ENCODE data around the gene MICAL2. TPM values are rescaled to one million over a fixed set of nuclear protein-coding genes. Genes with fewer than 3 reads are reported as not detected.

Gene MICAL2
- total and polyA plus RNA-seq, 2 of the 8 experiments (the other 6 are each of a cell fraction or from before 2014, with no cell fraction given): 1.3 to 4.1 TPM

DNA sequence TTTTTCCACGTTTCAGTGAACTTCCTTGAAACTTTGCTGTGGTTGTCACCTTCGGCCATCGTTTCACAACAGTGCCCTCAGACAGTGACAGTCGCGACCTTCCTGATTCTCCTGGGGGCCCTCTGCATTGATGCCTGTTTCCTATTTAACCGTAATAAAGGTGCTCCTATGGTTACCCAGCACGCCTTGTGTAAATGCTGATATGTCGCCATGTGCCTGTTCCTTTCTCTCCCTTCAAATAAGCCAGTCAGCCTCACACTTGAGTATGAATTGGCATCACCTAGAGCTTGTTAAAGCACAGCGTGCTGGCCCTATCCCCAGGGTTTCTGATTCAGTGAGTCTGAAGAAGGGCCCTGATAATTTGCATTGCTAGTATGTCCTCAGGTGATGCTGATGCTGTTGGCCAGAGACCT is 104.8 kb downstream of the MICAL2 start:
- Histone ChIP-seq H3K14ac (ENCODE audit: insufficient read length) (no peak overlapping the region), H2BK12ac (ENCODE audit: low read depth, low read length) (no peak overlapping the region), H3K4me1 (replicated peaks in 1 of 4; ENCODE audit: control insufficient read depth in 3 of 4, insufficient read depth in 4 of 4, low read length in 3 of 4) (peaks cover 0 to 5% (median 0%) of the 10 kb centered on the region in 4 experiments; a peak in 2 of 7 replicates), H3K18ac (ENCODE audit: extremely low read depth, low read length) (no peak overlapping the region), H3K4me3 (ENCODE audit: extremely low read depth in 1 of 4, insufficient read depth in 2 of 4, low read depth in 3 of 4, low read length in 4 of 4) (no peak overlapping the region), H3K36me3 (ENCODE audit: control insufficient read depth in 2 of 4, insufficient read depth in 4 of 4, low read length in 3 of 4) (no peaks in the 10 kb centered on the region; a peak in 1 of 8 replicates), H3K27ac (ENCODE audit: low read depth, low read length) (no peak overlapping the region), H4K91ac (replicated peaks; ENCODE audit: insufficient read length, low read length) (no peak overlapping the region), H2AFZ (ENCODE audit: low read length) (no peak overlapping the region), H2BK5ac (ENCODE audit: low read depth, low read length) (no peak overlapping the region), H3K79me1 (ENCODE audit: low read depth, low read length) (no peaks in the 10 kb centered on the region), H3K9me3 (ENCODE audit: insufficient read depth in 2 of 2, low read depth in 1 of 2, low read length in 1 of 2) (no peaks in the 10 kb centered on the region), H3K9ac (replicated peaks in 1 of 4; ENCODE audit: extremely low read depth in 1 of 4, low read depth in 3 of 4, low read length in 3 of 4) (no peak overlapping the region), H4K5ac (ENCODE audit: insufficient read length, low read depth, low read length) (no peak overlapping the region), H2BK120ac (replicated peaks; ENCODE audit: low read depth, low read length) (no peak overlapping the region), H2BK20ac (ENCODE audit: low read length) (no peak overlapping the region), H3K23me2 (ENCODE audit: low read depth, low read length) (no peaks in the 10 kb centered on the region), H3K79me2 (ENCODE audit: control insufficient read depth in 1 of 2, insufficient read depth in 2 of 2, low read length in 2 of 2) (no peaks in the 10 kb centered on the region), H2AK5ac (ENCODE audit: low read depth, low read length) (no peak overlapping the region), H2BK15ac (ENCODE audit: low read length) (no peak overlapping the region), H4K20me1 (replicated peaks in 1 of 2; ENCODE audit: control insufficient read depth in 1 of 2, insufficient read depth in 2 of 2, low read length in 2 of 2) (no peaks in the 10 kb centered on the region), H3K56ac (replicated peaks; ENCODE audit: insufficient read length, low read depth, low read length) (no peak overlapping the region), H3K27me3 (replicated peaks in 1 of 4; ENCODE audit: control insufficient read depth in 3 of 4, extremely low read depth in 1 of 4, insufficient read depth in 3 of 4, low read length in 3 of 4) (no peaks in the 10 kb centered on the region), H4K8ac (ENCODE audit: extremely low read depth, insufficient read depth, low read length) (no peak overlapping the region), H3K4ac (replicated peaks; ENCODE audit: insufficient read length, low read depth, low read length) (no peak overlapping the region), H3K4me2 (ENCODE audit: insufficient read depth in 1 of 2, low read depth in 2 of 2, low read length in 2 of 2) (no peak overlapping the region), H3K23ac (ENCODE audit: insufficient read length) (no peak overlapping the region)
- POLR2A ChIA-PET (ENCODE audit: partially characterized antibody): no interaction called here
- no peak for TF ChIP-seq TAF7 (optimal IDR thresholded peaks at IDR 0.05; ENCODE audit: borderline replicate concordance, low read depth, low read length)
- TF ChIP-seq MAX (IDR thresholded peaks at IDR 0.05): peak; percentile 48; the same call in 1 of the 2 replicates
- CTCF ChIA-PET (ENCODE audit: partially characterized antibody): interaction anchor here (0.6 to 2.0 kb wide), 8 partner anchors 9 to 271 kb away, joined by 3 to 8 read pairs (median 4); no protein-coding TSS in a partner anchor
- FAIRE-seq (no peak), DNase-seq (ENCODE audit: low read depth in 1 of 2, low spot score in 2 of 2) (no peak)
- 81% methylated on average over 9 of the region's 9 CpGs; no CpG with 5 or more reads in 1 of the 2 experiments for WGBS, 2 experiments (ENCODE audit: extremely low coverage in 1 of 2, insufficient coverage in 1 of 2, insufficient read length in 1 of 2, insufficient replicate concordance in 2 of 2, low coverage in 1 of 2, low lambda C conversion rate in 2 of 2, missing lambda C conversion rate in 1 of 2)

Measured in H1 (cell line).